NCI-H226 (cell line): Measurements from ENCODE around the gene COTL1.
A peak's percentile ranks its signal among the peaks of the same experiment; 100 is the strongest.

Experiments used
- DNase-seq: peaks from one replicate; pipeline ENCODE4 v3.0.0-alpha.2; 2015

COTL1 gene

GRCh38 chr16:84547546-84548061 lies 70.3 kb downstream of the COTL1 start:
- no peak for DNase-seq

DNA sequence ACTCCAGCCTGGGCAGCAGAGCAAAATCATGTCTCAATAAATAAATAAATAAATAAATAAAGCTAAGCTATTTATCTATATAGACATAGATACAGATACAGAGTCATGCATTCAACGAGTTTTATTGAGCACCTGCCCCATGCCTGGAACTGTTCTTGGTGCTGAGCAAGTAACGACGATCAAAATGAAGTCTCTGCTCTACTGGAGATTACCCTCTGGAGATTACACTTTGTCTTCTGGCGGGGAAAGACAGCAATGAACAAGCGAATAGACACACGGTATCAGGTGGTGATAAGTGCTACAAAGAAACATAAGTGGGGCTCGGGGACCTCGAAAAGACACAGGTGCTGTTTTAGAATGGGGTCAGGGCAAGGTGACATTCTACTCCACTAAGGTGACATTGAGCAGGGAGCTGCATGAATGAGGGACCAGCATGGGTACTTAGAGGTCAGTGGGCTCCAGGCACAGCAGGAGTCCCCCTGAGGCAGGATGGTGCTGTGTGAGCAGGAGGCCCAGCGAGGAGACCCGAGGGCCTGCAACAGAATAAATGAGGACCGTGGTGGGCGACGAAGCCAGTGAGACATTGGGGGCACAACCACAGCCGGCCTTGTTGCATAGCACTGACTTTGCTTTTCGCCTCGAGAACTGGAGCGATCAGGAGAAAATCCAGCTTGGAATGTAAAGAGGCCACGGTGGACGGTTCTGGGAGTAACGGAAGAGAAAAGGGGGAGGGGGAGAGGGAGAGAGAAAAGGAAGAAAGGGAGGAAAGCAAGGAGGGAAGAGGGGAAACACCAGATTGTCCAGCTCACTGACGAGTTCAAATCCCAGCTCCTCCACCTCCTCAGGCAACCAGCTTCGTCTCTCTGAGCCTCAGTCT lies 71.0 kb downstream of the COTL1 start:
- no peak for DNase-seq

GRCh38 chr16:84545114-84545737 lies 72.7 kb downstream of the COTL1 start:
- DNase-seq = no peak

GRCh38 chr16:84544031-84544773 lies 73.7 kb downstream of the COTL1 start:
- no peak for DNase-seq

GRCh38 chr16:84543253-84543652 lies 74.6 kb downstream of the COTL1 start:
- DNase-seq = no peak

GRCh38 chr16:84541999-84542817 lies 75.7 kb downstream of the COTL1 start:
- DNase-seq = no peak

DNA sequence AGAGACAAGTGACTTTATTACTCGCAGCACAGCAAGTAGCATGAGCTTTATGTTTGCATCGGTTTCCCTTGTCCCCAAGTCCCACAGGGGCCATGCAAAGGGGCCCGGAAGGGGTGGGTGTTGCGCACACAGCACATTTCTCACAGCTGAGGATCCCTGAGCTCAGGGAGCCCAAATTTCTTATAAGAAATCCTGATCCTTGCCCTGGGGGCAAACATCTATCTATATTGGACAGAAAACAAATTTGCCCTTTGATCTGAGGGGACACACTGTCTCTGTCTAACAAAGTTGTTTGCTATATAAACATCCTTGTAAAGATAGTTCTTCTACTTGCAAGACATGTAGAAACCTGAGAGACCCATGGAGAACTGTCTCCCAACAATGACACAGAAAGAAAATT lies 77.7 kb downstream of the COTL1 start:
- no peak for DNase-seq

- no peak for DNase-seq
Observed at GRCh38 chr16:84538222-84538840, 79.5 kb downstream of the COTL1 start.

- no peak for DNase-seq
Observed at GRCh38 chr16:84537491-84538151, 80.3 kb downstream of the COTL1 start.

- DNase-seq = no peak
Observed at GRCh38 chr16:84535851-84536250, 82.0 kb downstream of the COTL1 start.

DNA sequence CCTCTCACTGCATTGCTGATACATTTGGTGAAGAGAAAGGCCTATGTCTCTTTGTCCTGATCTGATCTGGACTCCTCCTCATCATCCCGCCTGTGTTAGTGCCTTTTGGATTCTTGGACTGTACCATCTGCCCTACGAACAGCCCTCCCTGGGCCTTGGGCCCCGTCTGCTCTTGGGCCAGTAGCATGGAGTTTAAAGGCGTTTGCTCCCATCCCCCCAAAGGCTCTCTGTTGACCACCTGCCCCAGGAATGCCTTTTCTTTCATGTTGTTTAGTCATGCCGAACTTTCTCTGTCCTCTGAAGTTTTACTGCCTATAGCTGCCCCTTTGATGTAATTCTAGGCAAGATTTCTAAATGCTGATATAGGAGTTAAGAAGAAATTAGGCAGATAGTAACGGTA lies 82.5 kb downstream of the COTL1 start:
- DNase-seq = no peak

- DNase-seq = no peak
Observed at GRCh38 chr16:84534815-84535214, 83.1 kb downstream of the COTL1 start.

- peak; percentile 41 for DNase-seq
Observed at GRCh38 chr16:84532855-84533486, 84.9 kb downstream of the COTL1 start.

- peak; percentile 100 for DNase-seq
Observed at GRCh38 chr16:84532291-84532724, 85.6 kb downstream of the COTL1 start.

GRCh38 chr16:84531671-84532111 lies 86.2 kb downstream of the COTL1 start:
- no peak for DNase-seq

GRCh38 chr16:84530590-84530989 lies 87.3 kb downstream of the COTL1 start:
- DNase-seq = no peak

- no peak for DNase-seq
Observed at GRCh38 chr16:84529607-84530006, 88.3 kb downstream of the COTL1 start.

DNA sequence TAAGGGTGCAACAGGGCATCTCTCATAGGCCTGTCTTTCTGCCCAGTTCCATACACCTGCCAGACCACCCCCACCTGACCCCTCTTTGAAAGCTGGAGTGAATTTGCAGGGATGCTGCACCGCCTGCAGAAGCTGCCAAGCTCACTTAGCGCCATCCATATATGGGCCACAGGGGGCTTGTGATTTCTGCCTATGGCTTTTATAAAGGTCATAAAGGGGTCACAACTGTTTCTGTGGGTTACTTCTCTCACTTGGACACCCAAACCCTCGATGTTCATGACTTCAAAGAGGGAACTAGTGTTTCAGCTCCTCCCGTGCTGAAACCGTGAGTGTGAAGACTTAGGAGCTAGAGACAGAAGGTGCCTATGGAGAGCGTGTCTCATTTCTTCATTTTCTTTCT lies 89.6 kb downstream of the COTL1 start:
- DNase-seq = no peak

GRCh38 chr16:84527532-84528269 lies 90.2 kb downstream of the COTL1 start:
- DNase-seq = peak; percentile 58
